Measurements from ENCODE around the gene RPL34.

The RPL34 gene

GRCh38 chr4:108581083-108581482, 39.3 kb upstream of the RPL34 start:
- no peak overlapping the region for H3K27ac ChIP-seq (ENCODE audit: low read depth, low read length, poor library complexity, severe bottlenecking)
- H3K36me3 ChIP-seq (ENCODE audit: insufficient read depth, low read length), result no peaks in the 10 kb centered on the region
- no peak overlapping the region for H3K4me2 ChIP-seq (ENCODE audit: low read length)
- no peaks in the 10 kb centered on the region for H3K4me1 ChIP-seq (ENCODE audit: insufficient read depth, low read length, severe bottlenecking)
- no peaks in the 10 kb centered on the region for H4K20me1 ChIP-seq (ENCODE audit: insufficient read depth, low read length)
- no peaks in the 10 kb centered on the region for H3K79me2 ChIP-seq (ENCODE audit: insufficient read depth, low read length)
- H3K9me2 ChIP-seq (ENCODE audit: low read depth, low read length), result no peaks in the 10 kb centered on the region
- H3K9ac ChIP-seq (ENCODE audit: low read length), result no peak overlapping the region
- no peaks in the 10 kb centered on the region for H3K9me3 ChIP-seq (ENCODE audit: low read length)
- no peak overlapping the region for H3K4me3 ChIP-seq (ENCODE audit: low read depth, low read length, poor library complexity, severe bottlenecking)
- H3F3A ChIP-seq (ENCODE audit: insufficient read depth, low read length), result no peaks in the 10 kb centered on the region
- TF ChIP-seq, protein P1, sequence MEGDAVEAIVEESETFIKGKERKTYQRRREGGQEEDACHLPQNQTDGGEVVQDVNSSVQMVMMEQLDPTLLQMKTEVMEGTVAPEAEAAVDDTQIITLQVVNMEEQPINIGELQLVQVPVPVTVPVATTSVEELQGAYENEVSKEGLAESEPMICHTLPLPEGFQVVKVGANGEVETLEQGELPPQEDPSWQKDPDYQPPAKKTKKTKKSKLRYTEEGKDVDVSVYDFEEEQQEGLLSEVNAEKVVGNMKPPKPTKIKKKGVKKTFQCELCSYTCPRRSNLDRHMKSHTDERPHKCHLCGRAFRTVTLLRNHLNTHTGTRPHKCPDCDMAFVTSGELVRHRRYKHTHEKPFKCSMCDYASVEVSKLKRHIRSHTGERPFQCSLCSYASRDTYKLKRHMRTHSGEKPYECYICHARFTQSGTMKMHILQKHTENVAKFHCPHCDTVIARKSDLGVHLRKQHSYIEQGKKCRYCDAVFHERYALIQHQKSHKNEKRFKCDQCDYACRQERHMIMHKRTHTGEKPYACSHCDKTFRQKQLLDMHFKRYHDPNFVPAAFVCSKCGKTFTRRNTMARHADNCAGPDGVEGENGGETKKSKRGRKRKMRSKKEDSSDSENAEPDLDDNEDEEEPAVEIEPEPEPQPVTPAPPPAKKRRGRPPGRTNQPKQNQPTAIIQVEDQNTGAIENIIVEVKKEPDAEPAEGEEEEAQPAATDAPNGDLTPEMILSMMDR (IDR thresholded peaks at IDR 0.05; ENCODE audit: low read length), result no peak
- no peak for TF ChIP-seq EZH2 (IDR thresholded peaks at IDR 0.05; ENCODE audit: borderline replicate concordance, low read length)
- no peak overlapping the region for H2AFZ ChIP-seq (ENCODE audit: low read length)
- H3K27me3 ChIP-seq (ENCODE audit: insufficient read depth, low read length), result no peaks in the 10 kb centered on the region

- Histone ChIP-seq H4K20me1 (ENCODE audit: insufficient read depth, low read length) (no peaks in the 10 kb centered on the region), H3K36me3 (ENCODE audit: insufficient read depth, low read length) (no peaks in the 10 kb centered on the region), H3K27ac (ENCODE audit: low read depth, low read length, poor library complexity, severe bottlenecking) (no peak overlapping the region), H3K79me2 (ENCODE audit: insufficient read depth, low read length) (no peaks in the 10 kb centered on the region), H3K4me3 (ENCODE audit: low read depth, low read length, poor library complexity, severe bottlenecking) (no peak overlapping the region), H3K9ac (ENCODE audit: low read length) (no peak overlapping the region), H3K4me1 (ENCODE audit: insufficient read depth, low read length, severe bottlenecking) (no peaks in the 10 kb centered on the region), H3K4me2 (ENCODE audit: low read length) (no peak overlapping the region), H3K9me2 (ENCODE audit: low read depth, low read length) (no peaks in the 10 kb centered on the region), H3K27me3 (ENCODE audit: insufficient read depth, low read length) (peaks cover 4% of the 10 kb centered on the region; the same call in 1 of the 2 replicates), H3K9me3 (ENCODE audit: low read length) (no peaks in the 10 kb centered on the region), H3F3A (ENCODE audit: insufficient read depth, low read length) (no peaks in the 10 kb centered on the region), H2AFZ (ENCODE audit: low read length) (no peak overlapping the region)
- no peak for TF ChIP-seq EZH2 (IDR thresholded peaks at IDR 0.05; ENCODE audit: borderline replicate concordance, low read length)
- TF ChIP-seq, protein P1 (IDR thresholded peaks at IDR 0.05; ENCODE audit: low read length), result no peak
Measured at GRCh38 chr4:108586778-108587177, 33.6 kb upstream of the RPL34 start.

DNA sequence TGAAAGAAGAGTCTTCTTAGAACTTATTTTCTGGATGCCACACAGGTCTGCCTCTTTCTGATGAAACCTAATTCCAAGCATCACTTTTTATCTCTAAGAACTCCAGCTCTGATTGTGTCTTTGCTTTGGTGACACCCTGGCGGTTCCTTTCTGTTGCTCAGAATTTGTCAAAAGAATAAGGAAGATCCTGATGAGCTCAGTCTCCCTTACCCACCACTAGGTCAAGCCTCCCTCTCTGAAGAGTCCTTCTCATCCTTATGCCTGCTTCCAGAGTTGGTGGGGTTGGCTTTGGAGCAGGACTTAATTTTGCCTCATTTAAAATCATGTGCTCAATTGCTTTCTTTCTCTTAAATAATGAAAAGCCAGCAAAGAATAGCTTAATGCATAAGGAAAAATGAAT, 31.5 kb upstream of the RPL34 start:
- H3K36me3 ChIP-seq (ENCODE audit: insufficient read depth, low read length), result no peaks in the 10 kb centered on the region
- no peak overlapping the region for H3K4me3 ChIP-seq (ENCODE audit: low read depth, low read length, poor library complexity, severe bottlenecking)
- no peak overlapping the region for H3K4me2 ChIP-seq (ENCODE audit: low read length)
- TF ChIP-seq, protein P1 (IDR thresholded peaks at IDR 0.05; ENCODE audit: low read length), result no peak
- peaks cover 4% of the 10 kb centered on the region; the same call in 1 of the 2 replicates for H3K27me3 ChIP-seq (ENCODE audit: insufficient read depth, low read length)
- no peaks in the 10 kb centered on the region for H3K9me2 ChIP-seq (ENCODE audit: low read depth, low read length)
- no peaks in the 10 kb centered on the region for H3K9me3 ChIP-seq (ENCODE audit: low read length)
- H3K4me1 ChIP-seq (ENCODE audit: insufficient read depth, low read length, severe bottlenecking), result no peaks in the 10 kb centered on the region
- H3K27ac ChIP-seq (ENCODE audit: low read depth, low read length, poor library complexity, severe bottlenecking), result no peak overlapping the region
- no peak overlapping the region for H3K9ac ChIP-seq (ENCODE audit: low read length)
- H4K20me1 ChIP-seq (ENCODE audit: insufficient read depth, low read length), result no peaks in the 10 kb centered on the region
- H3F3A ChIP-seq (ENCODE audit: insufficient read depth, low read length), result no peaks in the 10 kb centered on the region
- no peaks in the 10 kb centered on the region for H3K79me2 ChIP-seq (ENCODE audit: insufficient read depth, low read length)
- no peak overlapping the region for H2AFZ ChIP-seq (ENCODE audit: low read length)

All from OCI-LY1 (cell line).